ENCODE results near the gene PHYKPL. TPM values are rescaled to one million over a fixed set of nuclear protein-coding genes. Genes with fewer than 3 reads are reported as not detected.

Gene PHYKPL
- total RNA-seq, 1 donor from 2014 or later = 31.0 TPM

DNA sequence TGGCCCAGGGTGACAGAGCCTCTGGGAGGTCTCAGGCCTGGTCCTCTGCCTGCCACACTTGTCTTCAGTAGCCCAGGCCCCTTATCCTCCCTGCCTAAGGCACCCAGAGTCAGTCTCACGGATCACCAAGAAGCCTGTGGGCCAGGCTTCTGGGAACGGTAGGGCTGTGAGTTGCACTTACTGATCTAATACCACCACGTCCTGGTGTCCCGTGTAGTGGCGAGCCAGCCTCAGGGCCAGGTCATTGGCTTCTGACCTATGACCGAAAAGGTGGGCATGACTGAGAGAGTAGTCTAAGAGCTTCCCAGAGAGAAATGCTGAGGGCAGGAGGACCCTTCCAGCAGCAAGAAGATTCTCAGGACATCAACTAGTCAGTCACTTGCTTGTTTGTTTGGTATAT is 7.4 kb downstream of the PHYKPL start:
- no peak for DNase-seq (ENCODE audit: extremely low read depth, low read depth, low spot score)

DNA sequence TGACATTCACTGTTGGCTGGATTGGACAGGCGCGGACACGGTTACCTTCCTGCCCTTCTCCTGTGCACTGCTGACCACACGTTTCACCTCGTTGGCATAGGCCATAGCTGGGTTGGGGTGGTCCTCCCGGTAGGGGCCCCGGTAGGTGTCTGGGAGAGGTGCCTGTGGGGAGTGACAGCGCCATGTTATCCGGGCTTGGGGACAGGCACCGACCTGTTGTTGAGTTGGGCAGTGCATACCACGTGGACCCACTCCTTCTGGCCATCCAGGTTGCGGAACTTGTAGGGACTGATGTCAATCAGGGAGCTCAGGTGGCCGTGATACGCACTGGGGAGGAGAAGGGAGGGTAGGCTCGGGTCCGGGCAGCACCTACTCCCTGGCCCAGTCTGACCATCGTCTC is 8.2 kb downstream of the PHYKPL start:
- no peak for DNase-seq (ENCODE audit: extremely low read depth, low read depth, low spot score)

GRCh38 chr5:178223828-178224335 is 8.7 kb downstream of the PHYKPL start:
- no peak for DNase-seq (ENCODE audit: extremely low read depth, low read depth, low spot score)

GRCh38 chr5:178223196-178223773 is 9.3 kb downstream of the PHYKPL start:
- no peak for DNase-seq (ENCODE audit: extremely low read depth, low read depth, low spot score)

DNA sequence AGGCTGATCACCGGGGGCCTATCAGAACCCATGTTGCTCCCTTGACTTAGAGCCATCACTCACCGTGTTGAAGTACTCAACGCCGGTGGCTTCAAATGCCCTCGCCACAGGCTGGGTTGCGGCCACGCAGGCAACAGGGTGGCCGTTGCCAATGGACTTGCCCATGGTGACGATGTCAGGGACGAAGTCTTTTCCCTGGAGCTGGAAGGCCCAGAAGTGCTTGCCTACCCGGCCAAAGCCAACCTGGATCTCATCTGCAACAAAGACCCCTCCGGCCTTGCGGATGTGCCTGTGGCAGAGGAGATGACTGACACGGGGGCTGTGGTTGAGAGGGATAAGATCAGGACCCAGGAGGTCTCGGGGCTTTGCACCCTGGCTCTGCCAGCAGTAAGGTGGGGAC is 10.3 kb downstream of the PHYKPL start:
- DNase-seq (ENCODE audit: extremely low read depth, low read depth, low spot score) = no peak

- no peak for DNase-seq (ENCODE audit: extremely low read depth, low read depth, low spot score)
Observed at GRCh38 chr5:178221853-178222252, 10.7 kb downstream of the PHYKPL start.

DNA sequence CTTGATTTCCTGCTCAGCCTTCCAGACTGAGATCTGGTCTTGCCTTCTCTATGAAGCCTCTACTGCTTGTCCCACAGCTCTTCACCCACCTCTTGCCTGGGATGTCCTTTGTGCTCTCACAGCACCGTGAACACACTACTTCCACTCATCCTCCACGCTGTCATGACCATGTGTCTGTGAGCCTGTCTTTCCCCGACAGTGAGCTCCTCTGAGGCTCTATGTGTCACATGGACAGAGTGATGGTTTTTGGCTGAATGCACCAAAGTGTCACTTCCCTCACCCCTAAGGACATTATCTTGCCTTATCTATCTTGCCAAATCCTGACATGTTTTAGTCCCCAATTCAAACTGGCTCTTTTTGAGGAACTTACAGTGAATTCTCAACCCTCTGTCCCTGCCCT is 11.3 kb downstream of the PHYKPL start:
- DNase-seq (ENCODE audit: extremely low read depth, low read depth, low spot score) = no peak

- no peak for DNase-seq (ENCODE audit: extremely low read depth, low read depth, low spot score)
Observed at GRCh38 chr5:178218827-178219226, 13.8 kb downstream of the PHYKPL start.

GRCh38 chr5:178218237-178218776 is 14.3 kb downstream of the PHYKPL start:
- no peak for DNase-seq (ENCODE audit: extremely low read depth, low read depth, low spot score)

DNA sequence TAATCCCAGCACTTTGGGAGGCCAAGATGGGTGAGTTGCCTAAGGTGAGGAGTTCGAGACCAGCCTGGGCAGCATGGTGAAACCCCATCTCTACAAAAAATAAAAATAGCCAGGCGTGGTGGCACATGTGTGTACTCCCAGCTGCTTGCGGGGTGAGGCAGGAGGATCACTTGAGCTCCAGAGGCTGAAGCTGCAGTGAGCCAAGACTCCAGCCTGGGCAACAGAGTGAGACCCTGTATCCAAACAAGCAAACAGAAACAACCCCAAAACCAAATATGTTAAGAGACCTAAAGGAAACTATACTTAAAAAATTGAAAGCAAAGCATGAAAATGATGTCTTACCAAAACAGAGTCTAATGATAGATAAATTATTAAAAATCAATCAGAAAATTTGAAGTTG is 15.8 kb downstream of the PHYKPL start:
- no peak for DNase-seq (ENCODE audit: extremely low read depth, low read depth, low spot score)

DNA sequence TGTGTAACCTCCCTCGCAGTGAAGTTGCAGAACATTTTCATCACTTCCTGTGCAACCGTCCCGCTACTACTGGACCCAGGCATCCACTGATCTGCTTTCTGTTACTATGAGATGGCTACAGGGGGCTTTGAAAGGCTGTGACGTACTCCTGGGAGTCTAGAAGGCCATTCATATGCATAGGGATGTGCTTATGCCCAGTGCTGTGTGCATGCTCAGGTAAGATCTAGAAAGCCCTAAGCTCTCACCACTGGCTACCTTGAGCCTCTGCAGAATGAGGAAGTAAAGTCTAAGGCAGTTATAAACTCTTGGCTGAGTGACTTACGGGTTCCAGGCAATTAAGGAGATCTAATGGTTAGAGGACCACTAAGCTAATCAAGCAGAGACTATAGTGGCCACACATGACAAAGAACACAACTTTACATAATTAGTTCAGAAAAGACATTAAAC is 16.5 kb downstream of the PHYKPL start:
- DNase-seq (ENCODE audit: extremely low read depth, low read depth, low spot score) = no peak

- no peak for DNase-seq (ENCODE audit: extremely low read depth, low read depth, low spot score)
Observed at GRCh38 chr5:178215280-178216002, 17.2 kb downstream of the PHYKPL start.

DNA sequence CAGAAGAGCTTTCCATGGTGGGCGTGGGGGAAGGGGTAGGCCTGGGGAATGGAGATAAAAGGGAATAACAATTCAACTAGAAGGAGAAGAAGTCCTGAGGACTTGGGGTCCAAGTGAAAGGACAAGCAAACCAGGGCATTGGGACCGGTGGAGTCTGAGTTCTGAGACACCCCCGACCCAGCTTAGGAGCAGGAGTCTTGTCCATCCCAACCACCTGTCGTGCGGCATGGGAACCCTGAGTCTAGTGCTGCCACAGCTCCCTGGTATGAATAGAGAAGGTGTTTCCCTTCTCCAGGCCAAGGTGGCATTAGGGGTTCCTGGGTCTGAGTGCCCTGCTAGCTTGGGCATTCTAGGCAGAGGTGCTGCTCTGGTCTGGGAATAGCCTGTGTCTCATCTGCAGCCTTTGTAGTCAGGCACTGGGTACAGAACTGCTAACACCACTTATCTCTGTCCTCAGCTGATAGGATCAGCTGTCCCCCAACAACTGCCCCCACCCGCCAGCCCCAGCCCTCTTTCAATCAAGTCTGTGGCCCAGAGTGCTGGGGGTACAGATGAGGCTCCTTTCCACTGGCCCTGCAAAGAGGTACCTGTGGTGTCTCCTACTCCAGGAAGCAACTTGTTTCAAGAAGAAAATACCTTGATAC is 18.3 kb downstream of the PHYKPL start:
- no peak for DNase-seq (ENCODE audit: extremely low read depth, low read depth, low spot score)

- DNase-seq (ENCODE audit: extremely low read depth, low read depth, low spot score) = no peak
Observed at GRCh38 chr5:178213748-178214151, 18.9 kb downstream of the PHYKPL start.

GRCh38 chr5:178213003-178213461 is 19.6 kb downstream of the PHYKPL start:
- DNase-seq (ENCODE audit: extremely low read depth, low read depth, low spot score) = no peak

DNA sequence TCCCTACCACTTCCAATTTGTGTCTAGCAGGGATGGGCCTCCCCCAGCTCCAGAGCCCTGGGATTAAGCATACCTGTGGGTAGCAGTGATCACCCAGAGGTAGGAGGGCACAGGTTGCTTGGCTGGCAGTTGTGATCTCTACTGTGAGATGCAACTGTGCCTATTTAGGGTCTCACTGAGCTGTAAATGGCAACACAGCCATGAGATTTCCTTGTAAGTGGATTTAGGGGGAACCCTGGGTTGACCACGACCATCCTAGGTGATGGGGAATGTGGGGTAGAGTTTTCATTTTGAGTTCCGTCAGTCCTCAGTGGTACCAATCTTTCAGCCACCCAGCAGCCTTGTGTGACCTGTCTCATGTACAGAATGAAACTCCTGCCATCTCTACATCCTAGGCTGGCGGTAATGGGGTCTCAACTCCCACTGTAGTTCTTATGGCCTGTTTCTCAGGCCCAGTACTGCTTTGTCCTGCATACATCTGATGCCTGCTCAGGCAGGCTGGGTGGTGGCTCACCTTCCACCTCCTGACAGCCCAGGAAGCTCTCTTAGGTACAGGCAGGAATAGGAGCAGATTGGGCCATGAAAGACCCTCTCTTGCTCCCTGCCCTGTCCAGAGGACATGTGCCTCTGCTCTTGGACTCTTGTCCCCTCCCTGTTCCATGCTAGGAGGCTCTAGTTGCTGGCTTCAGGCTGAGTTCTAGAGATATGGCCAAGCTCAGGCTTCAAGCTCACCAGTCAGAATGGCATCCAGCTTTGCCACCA is 20.2 kb downstream of the PHYKPL start:
- no peak for DNase-seq (ENCODE audit: extremely low read depth, low read depth, low spot score)

DNA sequence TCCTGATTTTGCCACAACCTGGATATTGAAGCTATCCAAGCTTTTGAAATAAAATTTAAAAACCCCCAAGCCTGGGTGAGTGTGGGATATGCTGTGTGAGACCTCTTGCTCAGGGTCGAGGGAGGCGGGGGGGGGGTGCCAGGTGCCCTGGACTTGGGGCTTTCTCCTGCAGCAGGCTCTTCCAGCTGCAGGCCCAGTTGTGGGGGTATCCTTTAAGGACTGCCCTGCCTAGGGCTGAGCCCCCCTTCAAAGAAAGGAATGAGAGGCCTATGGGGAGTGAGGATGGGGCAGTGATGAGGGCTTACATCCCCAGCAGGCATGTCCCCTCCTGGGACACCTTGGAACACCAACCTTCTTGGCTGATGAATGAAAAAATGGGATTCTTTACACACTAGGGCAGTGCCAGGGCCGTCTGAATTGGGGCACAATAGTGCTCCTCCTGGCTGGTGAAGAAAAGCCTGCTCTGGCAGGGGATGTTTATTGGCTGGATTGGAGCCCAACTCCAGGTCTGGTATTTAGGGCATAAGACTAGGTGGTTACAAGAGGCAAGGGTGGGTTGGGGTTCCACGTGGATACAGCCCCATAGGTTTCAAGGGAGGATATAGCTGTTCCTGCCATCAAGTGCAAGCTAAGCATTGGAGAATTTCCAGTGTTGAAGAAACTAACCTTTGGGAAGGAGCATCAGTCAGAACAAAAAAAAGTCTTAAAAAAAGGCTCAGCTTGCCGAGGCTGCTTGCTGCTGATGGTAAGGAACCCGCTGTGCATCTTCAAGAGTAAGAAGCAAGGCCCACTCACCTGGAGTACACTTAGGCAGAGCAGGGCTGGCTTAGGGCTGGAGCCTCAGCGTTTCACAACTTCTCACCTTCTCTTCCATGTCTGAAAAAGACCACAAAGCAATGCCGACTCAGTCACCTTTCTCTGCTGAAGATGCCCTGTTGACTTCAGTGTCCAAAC is 21.2 kb downstream of the PHYKPL start:
- DNase-seq (ENCODE audit: extremely low read depth, low read depth, low spot score) = no peak

GRCh38 chr5:178210686-178211085 is 21.9 kb downstream of the PHYKPL start:
- no peak for DNase-seq (ENCODE audit: extremely low read depth, low read depth, low spot score)

GRCh38 chr5:178210073-178210535 is 22.5 kb downstream of the PHYKPL start:
- no peak for DNase-seq (ENCODE audit: extremely low read depth, low read depth, low spot score)
